Choroid plexus epithelial cell (primary cell): ENCODE data around the gene ZNHIT2.

ENCODE experiments used
- DNase-seq: peaks from one replicate; pipeline ENCODE4 v3.0.0-alpha.2; 2010; ENCODE audit warnings: low read depth
- H3K4me3 ChIP-seq: 2 replicates; pipeline ENCODE4 v1.5.1; 2011; ENCODE audit warnings: low read depth, mild to moderate bottlenecking, control low read depth, low read length, moderate library complexity
- TF ChIP-seq, protein P1 (sequence below): conservative IDR thresholded peaks from 2 replicates; pipeline ENCODE4 v1.5.1; 2011; ENCODE audit warnings: low read depth, mild to moderate bottlenecking, control low read depth, inconsistent platforms, low read length, moderate library complexity

The ZNHIT2 gene

DNA sequence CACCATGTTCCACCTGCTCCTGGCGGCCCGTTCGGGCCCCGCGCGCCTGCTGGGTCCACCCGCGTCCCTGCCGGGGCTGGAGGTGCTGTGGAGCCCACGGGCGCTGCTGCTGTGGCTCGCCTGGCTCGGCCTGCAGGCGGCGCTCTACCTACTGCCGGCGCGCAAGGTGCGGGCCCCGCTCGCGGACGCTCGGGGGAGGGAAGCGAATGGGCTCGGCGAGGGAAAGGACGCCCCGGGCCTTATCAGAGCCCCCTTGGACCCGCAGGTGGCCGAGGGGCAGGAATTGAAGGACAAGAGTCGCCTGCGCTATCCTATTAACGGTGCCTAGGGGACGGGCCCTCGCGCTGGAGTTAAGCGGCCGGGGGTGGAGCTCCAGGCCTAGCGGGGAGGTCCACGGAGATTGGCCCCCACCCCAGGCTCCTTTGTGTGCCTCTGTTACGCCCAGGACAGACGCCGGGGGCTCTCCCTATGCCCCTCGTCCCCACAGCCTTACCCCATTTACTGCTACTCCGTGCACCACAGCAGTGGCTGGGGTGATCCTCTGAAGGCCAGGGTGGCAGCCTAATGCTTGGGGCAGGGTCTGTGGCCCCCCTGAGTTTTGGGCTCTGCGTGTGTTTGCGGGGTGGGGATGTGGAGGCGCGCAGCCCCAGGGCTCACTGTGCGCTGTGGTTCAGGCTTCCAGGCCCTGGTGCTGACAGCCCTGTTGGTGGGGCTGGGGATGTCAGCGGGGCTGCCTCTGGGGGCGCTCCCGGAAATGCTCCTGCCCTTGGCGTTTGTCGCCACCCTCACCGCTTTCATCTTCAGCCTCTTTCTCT is 4.7 kb downstream of the ZNHIT2 start:
- H3K4me3 ChIP-seq = peak overlapping the region; percentile 54
- peak; percentile 48 for DNase-seq
- TF ChIP-seq, protein P1, sequence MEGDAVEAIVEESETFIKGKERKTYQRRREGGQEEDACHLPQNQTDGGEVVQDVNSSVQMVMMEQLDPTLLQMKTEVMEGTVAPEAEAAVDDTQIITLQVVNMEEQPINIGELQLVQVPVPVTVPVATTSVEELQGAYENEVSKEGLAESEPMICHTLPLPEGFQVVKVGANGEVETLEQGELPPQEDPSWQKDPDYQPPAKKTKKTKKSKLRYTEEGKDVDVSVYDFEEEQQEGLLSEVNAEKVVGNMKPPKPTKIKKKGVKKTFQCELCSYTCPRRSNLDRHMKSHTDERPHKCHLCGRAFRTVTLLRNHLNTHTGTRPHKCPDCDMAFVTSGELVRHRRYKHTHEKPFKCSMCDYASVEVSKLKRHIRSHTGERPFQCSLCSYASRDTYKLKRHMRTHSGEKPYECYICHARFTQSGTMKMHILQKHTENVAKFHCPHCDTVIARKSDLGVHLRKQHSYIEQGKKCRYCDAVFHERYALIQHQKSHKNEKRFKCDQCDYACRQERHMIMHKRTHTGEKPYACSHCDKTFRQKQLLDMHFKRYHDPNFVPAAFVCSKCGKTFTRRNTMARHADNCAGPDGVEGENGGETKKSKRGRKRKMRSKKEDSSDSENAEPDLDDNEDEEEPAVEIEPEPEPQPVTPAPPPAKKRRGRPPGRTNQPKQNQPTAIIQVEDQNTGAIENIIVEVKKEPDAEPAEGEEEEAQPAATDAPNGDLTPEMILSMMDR = peak; percentile 59

DNA sequence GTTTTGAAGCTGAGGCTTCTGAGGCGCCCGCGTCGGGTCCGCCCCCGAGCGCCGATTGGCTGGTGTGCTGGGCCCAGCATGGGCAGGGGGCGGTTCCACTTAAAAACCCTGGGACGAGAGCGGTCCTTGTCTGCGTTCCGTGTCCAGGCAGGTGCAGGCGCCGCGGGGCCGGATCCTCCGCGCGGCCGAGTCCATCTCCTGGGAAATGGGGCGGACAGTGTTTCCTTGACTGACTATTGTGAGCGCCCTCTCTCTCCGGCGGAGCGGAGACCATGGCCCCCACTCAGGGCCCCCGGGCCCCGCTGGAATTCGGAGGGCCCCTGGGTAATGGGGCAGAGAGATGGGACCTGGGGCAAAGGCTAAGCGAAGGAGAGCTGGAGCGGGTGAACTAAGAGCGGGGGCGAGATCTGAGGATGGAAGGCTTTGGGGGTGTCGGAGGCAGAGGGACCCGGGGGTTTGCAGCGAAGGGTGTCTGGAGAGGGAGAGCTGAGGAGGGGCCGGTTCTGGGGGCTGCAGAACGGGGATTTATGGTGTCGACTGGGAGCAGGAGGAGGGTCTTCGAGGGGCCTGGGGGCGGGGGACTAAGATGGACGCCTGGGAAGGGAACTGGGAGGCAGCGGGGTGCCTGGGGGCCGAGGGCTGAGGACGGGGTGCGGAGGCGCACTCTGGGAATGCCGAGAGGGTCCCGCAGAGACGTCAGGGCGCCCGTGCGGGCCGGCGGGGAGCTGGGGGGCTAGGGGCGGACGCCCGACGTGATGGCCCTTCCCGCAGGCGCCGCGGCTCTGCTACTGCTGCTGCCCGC is 5.6 kb downstream of the ZNHIT2 start, which contains the start of gene TM7SF2:
Gene TM7SF2, plus strand, starts transcription at position 129 of the 802 bp plus-strand sequence. Its CDS starts 144 bp downstream, at position 273.
- TF ChIP-seq, protein P1 = peak; percentile 1
- H3K4me3 ChIP-seq = peak within 1 kb of the TSS; percentile 54
- peak; percentile 94 for DNase-seq

DNA sequence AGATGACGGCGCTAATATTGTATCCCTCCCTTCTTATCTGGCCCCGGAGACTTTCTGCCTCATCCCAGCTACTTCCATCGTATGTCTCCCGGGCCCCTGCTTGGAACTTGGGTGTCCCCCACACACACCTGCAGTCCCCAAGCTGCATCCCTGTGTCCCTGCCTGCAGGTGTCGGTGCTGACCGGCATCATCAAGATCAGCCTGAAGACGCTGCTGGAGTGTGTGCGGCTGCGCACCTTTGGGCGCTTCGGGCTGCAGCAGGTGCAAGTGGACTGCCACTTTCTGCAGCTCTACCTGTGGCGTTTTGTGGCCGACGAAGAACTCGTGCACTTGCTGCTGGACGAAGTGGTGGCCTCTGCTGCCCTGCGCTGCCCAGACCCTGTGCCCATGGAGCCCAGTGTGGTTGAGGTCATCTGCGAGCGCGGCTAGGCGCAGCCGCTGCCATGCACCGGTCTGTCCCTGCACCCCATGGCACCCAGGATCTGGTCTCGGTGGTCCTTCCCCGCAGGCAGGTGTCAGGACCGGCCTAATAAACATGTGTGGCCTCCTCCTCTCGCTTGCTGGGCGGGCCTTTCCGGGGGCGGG is 6.2 kb downstream of the ZNHIT2 start:
- DNase-seq = no peak
- TF ChIP-seq, protein P1 = no peak
- no peak overlapping the region for H3K4me3 ChIP-seq

DNA sequence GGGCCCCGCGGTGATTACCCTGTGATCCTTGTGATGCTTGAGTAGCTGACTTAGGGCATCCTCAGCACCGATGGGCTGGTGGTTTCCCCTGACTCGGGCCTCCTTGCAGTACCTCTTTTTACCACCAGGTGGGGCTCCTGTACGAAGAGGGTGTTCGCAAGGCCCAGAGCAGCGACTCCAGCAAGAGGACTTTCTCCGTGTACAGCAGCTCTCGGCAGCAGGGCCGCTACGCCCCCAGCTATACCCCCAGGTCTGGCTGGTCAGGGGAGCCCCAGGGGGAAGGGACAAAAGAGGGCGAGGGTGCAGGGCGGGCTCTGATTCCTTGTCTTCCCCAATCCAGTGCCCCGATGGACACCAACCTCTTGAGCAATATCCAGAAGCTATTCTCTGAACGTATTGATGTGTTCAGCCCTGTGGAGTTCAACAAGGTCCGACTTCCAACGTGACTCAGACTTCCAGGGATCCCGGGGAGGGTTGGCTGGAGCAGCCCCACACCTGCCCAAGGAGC is 7.1 kb downstream of the ZNHIT2 start:
- H3K4me3 ChIP-seq = peak overlapping the region; percentile 29
- DNase-seq = peak; percentile 89
- TF ChIP-seq, protein P1 = peak; percentile 95

DNA sequence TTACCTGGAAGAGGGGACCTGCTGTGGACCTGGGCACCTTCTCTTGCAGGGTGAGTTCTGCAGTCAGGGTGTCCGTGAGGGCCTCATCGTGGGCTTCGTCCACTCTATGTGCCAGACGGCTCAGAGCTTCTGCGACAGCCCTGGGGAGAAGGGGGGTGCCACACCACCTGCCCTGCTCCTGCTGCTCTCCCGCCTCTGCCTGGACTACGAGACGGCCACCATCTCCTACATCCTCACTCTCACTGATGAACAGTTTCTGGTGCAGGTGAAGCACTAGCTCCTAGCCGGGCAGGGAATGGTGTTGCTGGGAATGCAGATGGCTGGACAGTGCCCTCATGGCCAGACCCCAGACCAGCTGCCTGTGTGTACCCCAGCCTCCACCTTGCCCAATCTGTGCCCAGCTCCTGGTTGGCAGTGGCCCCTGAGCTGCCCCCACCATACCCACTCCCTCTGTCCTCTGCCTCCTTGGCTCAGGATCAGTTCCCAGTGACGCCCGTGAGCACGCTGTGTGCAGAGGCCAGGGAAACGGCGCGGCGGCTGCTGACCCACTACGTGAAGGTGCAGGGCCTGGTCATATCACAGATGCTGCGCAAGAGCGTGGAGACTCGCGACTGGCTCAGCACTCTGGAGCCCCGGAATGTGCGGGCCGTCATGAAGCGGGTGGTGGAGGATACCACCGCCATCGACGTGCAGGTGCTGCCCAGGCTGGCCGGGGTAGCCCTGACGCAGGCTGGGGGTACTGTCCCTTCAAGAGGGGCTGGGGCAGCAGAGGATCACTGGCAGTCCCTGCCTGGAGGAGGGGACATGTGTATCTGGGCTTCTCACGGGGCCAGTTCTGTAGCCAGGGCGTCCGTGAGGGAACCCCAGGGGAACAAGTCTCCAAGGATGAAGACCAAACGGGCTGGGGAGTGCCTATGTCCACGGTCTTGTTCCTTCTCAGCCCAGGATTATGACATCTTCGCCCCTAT is 8.0 kb downstream of the ZNHIT2 start:
- DNase-seq = no peak
- H3K4me3 ChIP-seq = no peak overlapping the region
- TF ChIP-seq, protein P1 = no peak

DNA sequence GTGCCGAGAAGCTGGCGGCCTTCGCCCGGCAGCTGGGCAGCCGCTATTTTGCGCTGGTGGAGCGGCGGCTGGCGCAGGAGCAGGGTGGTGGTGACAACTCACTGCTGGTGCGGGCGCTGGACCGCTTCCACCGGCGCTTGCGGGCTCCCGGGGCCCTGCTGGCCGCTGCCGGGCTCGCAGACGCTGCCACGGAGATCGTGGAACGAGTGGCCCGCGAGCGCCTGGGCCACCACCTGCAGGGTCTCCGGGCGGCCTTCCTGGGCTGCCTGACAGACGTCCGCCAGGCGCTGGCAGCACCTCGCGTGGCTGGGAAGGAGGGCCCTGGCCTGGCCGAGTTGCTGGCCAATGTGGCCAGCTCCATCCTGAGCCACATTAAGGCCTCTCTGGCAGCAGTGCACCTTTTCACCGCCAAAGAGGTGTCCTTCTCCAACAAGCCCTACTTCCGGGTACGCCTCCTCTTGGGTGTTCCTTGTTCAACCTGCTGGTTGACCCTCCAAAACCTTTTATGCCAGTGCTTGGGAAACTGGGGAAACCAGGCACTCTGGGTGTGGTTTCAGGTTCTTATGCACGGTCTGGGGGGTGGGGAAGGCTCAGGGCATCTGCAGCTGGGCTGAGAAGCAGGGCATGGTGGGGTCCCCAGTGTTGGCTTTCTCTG is 8.9 kb downstream of the ZNHIT2 start:
- DNase-seq = no peak
- TF ChIP-seq, protein P1 = no peak
- no peak overlapping the region for H3K4me3 ChIP-seq
